Stimulated activated memory B cell treated with anti-CD40 and anti-IgM and Interleukin-4, amounts not matched to agents 10 μg/mL and 1 μg/mL and 100 μg/mL, for 72 hours (primary cell): ENCODE results near the gene PIGC.
"Not testable (repeated sequence)": the region's sequence is repeated elsewhere in the genome, so short reads cannot be mapped to it uniquely, and the experiment has no call there.

ENCODE experiments used
- ATAC-seq: fragments of 150-1000 bp; cut with Tn5 transposase; 2 replicates; pipeline ENCODE4 v1.10.0; 2021
- H3K27ac Mint-ChIP-seq: one replicate; pipeline ENCODE4 v1.8.0; 2022; ENCODE audit warnings: mild to moderate bottlenecking, mixed read lengths
- H3K27me3 Mint-ChIP-seq: one replicate; pipeline ENCODE4 v1.8.0; 2022; ENCODE audit warnings: mixed read lengths
- H3K36me3 Mint-ChIP-seq: one replicate; pipeline ENCODE4 v1.8.0; 2022; ENCODE audit warnings: mixed read lengths
- H3K4me1 Mint-ChIP-seq: one replicate; pipeline ENCODE4 v1.8.0; 2022; ENCODE audit warnings: mixed read lengths
- H3K4me3 Mint-ChIP-seq: one replicate; pipeline ENCODE4 v1.8.0; 2022; ENCODE audit warnings: mild to moderate bottlenecking, moderate library complexity, mixed read lengths
- H3K9me3 Mint-ChIP-seq: one replicate; pipeline ENCODE4 v1.8.0; 2022; ENCODE audit warnings: mixed read lengths

The PIGC gene

DNA sequence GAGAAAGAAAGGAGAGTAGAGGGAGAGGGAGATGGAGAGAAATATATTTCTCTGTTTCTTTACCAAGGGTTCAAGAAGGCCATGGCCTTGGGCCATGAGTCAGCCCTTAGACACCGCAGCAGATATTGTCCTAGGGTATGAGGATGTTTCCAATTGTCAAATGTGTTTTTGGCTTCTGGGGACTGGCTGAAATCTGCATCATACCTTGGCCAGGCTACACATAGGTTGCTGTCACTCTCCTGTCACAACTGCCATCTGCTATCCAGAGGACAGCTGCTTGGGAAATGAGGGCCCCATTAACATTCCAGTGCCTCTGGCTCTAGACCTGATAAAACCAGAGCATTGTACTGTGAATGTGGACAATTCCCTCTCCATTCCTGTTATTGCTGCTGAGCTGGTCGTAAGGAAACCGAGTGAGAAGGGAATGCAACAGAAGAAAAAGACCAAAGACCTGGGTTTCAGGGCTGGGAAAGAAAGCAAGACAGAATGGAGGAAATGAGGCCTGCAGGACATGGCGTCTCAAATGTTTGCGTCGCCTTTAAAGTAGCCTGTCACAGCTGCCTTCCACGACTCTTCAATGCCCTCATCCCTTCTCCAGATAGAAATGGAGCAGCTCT is 8.8 kb upstream of the PIGC start:
- Mint-ChIP-seq H3K4me1 (peaks cover 6% of the 10 kb centered on the region), H3K36me3 (no peaks in the 10 kb centered on the region), H3K27ac (no peak overlapping the region), H3K9me3 (no peaks in the 10 kb centered on the region), H3K4me3 (no peak overlapping the region), H3K27me3 (peaks cover 11% of the 10 kb centered on the region)
- no peak for ATAC-seq

DNA sequence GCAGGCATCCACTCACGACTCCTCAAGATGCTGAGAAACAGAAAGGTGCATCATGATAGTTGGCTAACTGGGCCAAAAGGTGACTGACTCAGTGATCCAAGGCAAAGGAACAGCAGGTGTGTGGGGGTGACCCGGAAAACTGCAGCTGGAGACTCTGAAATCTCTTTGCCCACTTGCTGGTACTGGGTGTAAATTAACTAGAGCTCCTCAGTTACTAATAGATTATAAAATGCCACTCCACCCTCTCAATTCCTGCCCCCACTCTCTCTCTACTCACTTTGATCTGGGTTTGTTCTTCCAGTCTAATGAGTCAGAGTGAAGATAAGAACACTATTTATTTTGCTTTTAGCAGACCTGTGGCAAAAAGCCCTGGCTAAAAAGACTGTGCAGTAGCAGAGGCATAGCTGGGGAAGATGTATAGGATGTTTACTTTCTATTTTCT is 7.2 kb upstream of the PIGC start:
- Mint-ChIP-seq H3K27ac (no peak overlapping the region), H3K36me3 (no peaks in the 10 kb centered on the region), H3K9me3 (no peaks in the 10 kb centered on the region), H3K4me1 (peaks cover 6% of the 10 kb centered on the region), H3K4me3 (no peak overlapping the region), H3K27me3 (peaks cover 11% of the 10 kb centered on the region)
- ATAC-seq, result no peak

DNA sequence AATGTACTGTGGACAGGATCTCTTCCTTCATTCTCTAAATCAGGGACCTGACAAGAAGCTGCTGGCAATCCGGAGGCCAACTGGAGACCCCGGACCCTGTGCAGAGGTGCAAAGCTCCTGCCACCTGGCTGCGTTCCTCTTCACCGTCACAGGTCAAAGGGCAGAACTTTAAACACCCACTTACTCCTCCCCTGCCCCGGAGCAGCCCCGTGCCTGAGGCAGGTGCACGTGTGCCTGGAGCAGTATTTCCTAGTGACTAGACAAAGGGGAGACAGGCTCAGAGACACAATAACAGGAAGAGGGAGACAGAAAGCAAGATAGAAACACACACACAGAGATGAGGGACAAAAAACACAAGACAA is 6.6 kb upstream of the PIGC start:
- H3K36me3 Mint-ChIP-seq, result no peaks in the 10 kb centered on the region
- H3K27me3 Mint-ChIP-seq, result peaks cover 11% of the 10 kb centered on the region
- H3K9me3 Mint-ChIP-seq, result no peaks in the 10 kb centered on the region
- H3K27ac Mint-ChIP-seq, result no peak overlapping the region
- peaks cover 6% of the 10 kb centered on the region for H3K4me1 Mint-ChIP-seq
- H3K4me3 Mint-ChIP-seq, result no peak overlapping the region
- no peak for ATAC-seq

- H3K36me3 Mint-ChIP-seq, result no peaks in the 10 kb centered on the region
- ATAC-seq, result peak; percentile 76
- no peak overlapping the region for H3K27ac Mint-ChIP-seq
- H3K9me3 Mint-ChIP-seq, result no peaks in the 10 kb centered on the region
- peaks cover 6% of the 10 kb centered on the region for H3K4me1 Mint-ChIP-seq
- H3K4me3 Mint-ChIP-seq, result no peak overlapping the region
- peaks cover 7% of the 10 kb centered on the region for H3K27me3 Mint-ChIP-seq
These were observed 6.0 kb upstream of the PIGC start for GRCh38 chr1:172449585-172450523.

DNA sequence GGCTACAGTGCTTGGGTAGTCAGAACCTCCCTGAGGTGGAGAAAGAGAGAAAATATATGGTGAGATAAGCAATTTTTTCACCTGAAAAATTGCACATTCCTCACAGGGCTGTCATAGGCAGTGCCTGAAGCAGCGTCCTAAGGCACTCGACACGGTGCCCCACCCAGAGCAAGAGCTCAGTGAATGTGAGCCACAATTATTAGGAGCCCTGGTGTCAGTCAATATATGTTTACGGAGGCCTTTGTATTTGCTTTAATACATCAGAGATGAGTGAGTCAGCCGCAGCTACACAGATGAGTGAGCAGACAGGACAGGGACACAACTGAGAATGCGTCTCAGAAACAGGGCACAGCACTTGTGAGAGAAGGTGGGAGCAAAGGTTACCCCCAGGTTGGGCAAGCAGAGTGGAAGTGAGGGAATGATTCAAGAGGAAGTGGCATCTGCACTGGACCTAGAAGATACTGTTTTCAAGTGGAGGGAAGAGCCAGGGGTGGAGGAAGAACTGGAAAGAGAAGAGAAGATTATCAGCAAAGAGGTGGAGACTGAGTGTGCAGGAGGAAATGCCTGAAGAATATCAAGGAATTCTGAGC is 5.2 kb upstream of the PIGC start:
- peaks cover 9% of the 10 kb centered on the region for H3K4me1 Mint-ChIP-seq
- no peaks in the 10 kb centered on the region for H3K36me3 Mint-ChIP-seq
- H3K27ac Mint-ChIP-seq, result no peak overlapping the region
- no peaks in the 10 kb centered on the region for H3K27me3 Mint-ChIP-seq
- no peaks in the 10 kb centered on the region for H3K9me3 Mint-ChIP-seq
- no peak for ATAC-seq
- no peak overlapping the region for H3K4me3 Mint-ChIP-seq

DNA sequence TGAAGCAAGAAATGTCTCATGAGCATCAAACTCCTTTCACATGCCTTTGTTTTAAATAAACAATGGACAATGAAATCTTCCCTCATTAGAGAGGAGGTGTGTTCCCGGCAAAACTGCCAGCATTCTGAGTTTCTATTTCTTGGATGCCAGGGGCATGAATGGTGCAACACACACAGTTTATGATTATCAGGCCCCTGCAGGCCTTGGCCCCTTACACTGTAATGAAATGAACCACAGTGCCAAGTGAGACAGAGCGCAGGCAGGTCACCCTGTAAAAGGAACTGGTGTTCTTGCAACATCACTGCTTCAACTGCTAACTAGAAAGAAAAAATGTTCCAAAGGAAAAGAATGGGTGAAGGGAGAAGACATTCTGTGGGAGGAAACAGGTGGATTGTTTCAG is 3.8 kb upstream of the PIGC start:
- Mint-ChIP-seq H3K4me1 (peaks cover 23% of the 10 kb centered on the region), H3K27me3 (no peaks in the 10 kb centered on the region), H3K27ac (no peak overlapping the region), H3K36me3 (no peaks in the 10 kb centered on the region), H3K9me3 (no peaks in the 10 kb centered on the region), H3K4me3 (no peak overlapping the region)
- no peak for ATAC-seq

- peaks cover 33% of the 10 kb centered on the region for H3K4me1 Mint-ChIP-seq
- no peaks in the 10 kb centered on the region for H3K9me3 Mint-ChIP-seq
- H3K4me3 Mint-ChIP-seq, result no peak overlapping the region
- peaks cover 10% of the 10 kb centered on the region for H3K36me3 Mint-ChIP-seq
- ATAC-seq, result no peak
- no peaks in the 10 kb centered on the region for H3K27me3 Mint-ChIP-seq
- no peak overlapping the region for H3K27ac Mint-ChIP-seq
These were observed 2.7 kb upstream of the PIGC start for GRCh38 chr1:172446547-172446946.

- Mint-ChIP-seq H3K4me3 (peak overlapping the region; percentile 91), H3K4me1 (peaks cover 48% of the 10 kb centered on the region), H3K9me3 (no peaks in the 10 kb centered on the region), H3K27ac (peak overlapping the region; percentile 97), H3K36me3 (peaks cover 36% of the 10 kb centered on the region), H3K27me3 (no peaks in the 10 kb centered on the region)
- ATAC-seq, result no peak
These were observed 865 bp downstream of the PIGC start for GRCh38 chr1:172442843-172443565.

- Mint-ChIP-seq H3K4me1 (peaks cover 48% of the 10 kb centered on the region), H3K4me3 (no peak overlapping the region), H3K9me3 (no peaks in the 10 kb centered on the region), H3K36me3 (peaks cover 38% of the 10 kb centered on the region), H3K27ac (no peak overlapping the region), H3K27me3 (no peaks in the 10 kb centered on the region)
- no peak for ATAC-seq
These were observed 1.5 kb downstream of the PIGC start for GRCh38 chr1:172442404-172442803.

- H3K4me3 Mint-ChIP-seq, H3K27ac Mint-ChIP-seq, H3K9me3 Mint-ChIP-seq, H3K27me3 Mint-ChIP-seq, ATAC-seq: not testable (repeated sequence)
- H3K4me1 Mint-ChIP-seq, result peaks cover 48% of the 10 kb centered on the region
- H3K36me3 Mint-ChIP-seq, result peaks cover 56% of the 10 kb centered on the region
These were observed 6.7 kb downstream of the PIGC start for GRCh38 chr1:172437183-172437582.

- no peak for ATAC-seq
- no peaks in the 10 kb centered on the region for H3K9me3 Mint-ChIP-seq
- no peak overlapping the region for H3K4me3 Mint-ChIP-seq
- peaks cover 22% of the 10 kb centered on the region for H3K36me3 Mint-ChIP-seq
- H3K27me3 Mint-ChIP-seq, result no peaks in the 10 kb centered on the region
- peaks cover 27% of the 10 kb centered on the region for H3K4me1 Mint-ChIP-seq
- no peak overlapping the region for H3K27ac Mint-ChIP-seq
These were observed 12.1 kb downstream of the PIGC start for GRCh38 chr1:172431721-172432192.

GRCh38 chr1:172431204-172431603 is 12.7 kb downstream of the PIGC start:
- Mint-ChIP-seq H3K36me3 (peaks cover 21% of the 10 kb centered on the region), H3K4me1 (peaks cover 27% of the 10 kb centered on the region), H3K27me3 (no peaks in the 10 kb centered on the region), H3K27ac (no peak overlapping the region), H3K9me3 (no peaks in the 10 kb centered on the region), H3K4me3 (no peak overlapping the region)
- no peak for ATAC-seq

DNA sequence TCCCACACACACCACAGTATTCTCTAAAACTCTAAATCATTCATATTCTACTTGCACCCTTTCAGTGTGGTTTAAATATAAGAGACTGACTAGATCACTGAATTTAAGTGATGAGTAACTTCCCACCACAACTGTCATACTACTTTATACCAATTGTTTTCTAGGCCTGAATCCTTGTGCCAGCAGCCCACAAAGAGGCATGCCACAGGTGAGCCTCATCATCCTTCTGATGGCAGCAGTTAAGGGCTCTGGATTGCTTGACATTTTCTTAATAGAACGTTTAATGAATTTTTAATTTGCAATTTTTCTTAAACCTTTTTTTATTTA is 13.8 kb downstream of the PIGC start:
- Mint-ChIP-seq H3K9me3 (no peaks in the 10 kb centered on the region), H3K4me1 (peaks cover 27% of the 10 kb centered on the region), H3K27ac (no peak overlapping the region), H3K27me3 (no peaks in the 10 kb centered on the region), H3K36me3 (peaks cover 14% of the 10 kb centered on the region), H3K4me3 (no peak overlapping the region)
- no peak for ATAC-seq

GRCh38 chr1:172429331-172430127 is 14.3 kb downstream of the PIGC start:
- ATAC-seq, result peak; percentile 65
- Mint-ChIP-seq H3K4me3 (no peak overlapping the region), H3K4me1 (peaks cover 24% of the 10 kb centered on the region), H3K27ac (no peak overlapping the region), H3K36me3 (peaks cover 12% of the 10 kb centered on the region), H3K9me3 (no peaks in the 10 kb centered on the region), H3K27me3 (no peaks in the 10 kb centered on the region)
